Liver (tissue), 9 donors: ENCODE data around the gene ZYX. TPM values are rescaled to one million over a fixed set of nuclear protein-coding genes. Genes with fewer than 3 reads are reported as not detected.
"Not testable (repeated sequence)": the region's sequence is repeated elsewhere in the genome, so short reads cannot be mapped to it uniquely, and the experiment has no call there.

Source experiments
- DNase-seq: peaks from one replicate; pipeline ENCODE4 v3.0.0-alpha.2; 2017; ENCODE audit warnings: low spot score
- H3K27ac ChIP-seq, 2 donors: one replicate each; pipeline ENCODE4 v1.7.0; 2013; ENCODE audit warnings: inconsistent platforms in 2 of 2, low read length in 2 of 2, control low read depth in 1 of 2, low read depth in 1 of 2, mild to moderate bottlenecking in 1 of 2
- H3K27me3 ChIP-seq, 4 donors: one replicate each; pipeline versions ENCODE4 v1.6.1 to v1.7.0; 2013; ENCODE audit warnings: low read length in 3 of 4, inconsistent platforms in 1 of 4, mild to moderate bottlenecking in 1 of 4, moderate library complexity in 1 of 4; ENCODE audit not compliant: control insufficient read depth in 4 of 4, insufficient read depth in 4 of 4
- H3K36me3 ChIP-seq, 4 donors: one replicate each; pipeline versions ENCODE4 v1.6.1 to v1.7.0; 2013; ENCODE audit warnings: low read length in 3 of 4, mild to moderate bottlenecking in 3 of 4, low read depth in 1 of 4, moderate library complexity in 1 of 4; ENCODE audit not compliant: control insufficient read depth in 4 of 4, insufficient read depth in 3 of 4
- H3K4me1 ChIP-seq, 4 donors: one replicate each; pipeline versions ENCODE4 v1.6.1 to v1.7.0; 2013; ENCODE audit warnings: low read length in 3 of 4, mild to moderate bottlenecking in 3 of 4, moderate library complexity in 1 of 4; ENCODE audit not compliant: control insufficient read depth in 4 of 4, insufficient read depth in 4 of 4
- H3K4me3 ChIP-seq, 3 donors: one replicate each; pipeline versions ENCODE4 v1.6.1 to v1.7.0; 2013; ENCODE audit warnings: low read length in 3 of 3, control low read depth in 1 of 3, low read depth in 1 of 3, mild to moderate bottlenecking in 1 of 3
- H3K9ac ChIP-seq, 2 donors: one replicate each; pipeline ENCODE4 v1.7.0; 2013; ENCODE audit warnings: low read length in 2 of 2, mild to moderate bottlenecking in 2 of 2, moderate library complexity in 2 of 2, control low read depth in 1 of 2, low read depth in 1 of 2
- H3K9me3 ChIP-seq, 4 donors: one replicate each; pipeline versions ENCODE4 v1.6.1 to v1.7.0; 2013; ENCODE audit warnings: low read length in 3 of 4; ENCODE audit not compliant: control insufficient read depth in 4 of 4
- EGR1 ChIP-seq, 2 donors: IDR thresholded peaks; 2 replicates each; pipeline ENCODE4 v1.6.1; 2016 to 2018; ENCODE audit warnings: antibody characterized with exemption in 2 of 2, low read depth in 2 of 2
- FOXA1 ChIP-seq: IDR thresholded peaks from 2 replicates; pipeline ENCODE4 v1.6.1; 2016; ENCODE audit warnings: antibody characterized with exemption
- FOXA2 ChIP-seq: IDR thresholded peaks from 2 replicates; pipeline ENCODE4 v1.6.1; 2016; ENCODE audit warnings: antibody characterized with exemption
- GABPA ChIP-seq, 2 donors: IDR thresholded peaks in 1 of 2; conservative IDR thresholded peaks in 1 of 2; 2 replicates each; pipeline ENCODE4 v1.6.1; 2016; ENCODE audit warnings: antibody characterized with exemption in 2 of 2, mild to moderate bottlenecking in 1 of 2, moderate library complexity in 1 of 2
- HNF4G ChIP-seq: IDR thresholded peaks from 2 replicates; pipeline ENCODE4 v1.6.1; 2016; ENCODE audit warnings: antibody characterized with exemption
- JUND ChIP-seq, 2 donors: IDR thresholded peaks; 2 replicates each; pipeline ENCODE4 v1.6.1; 2016; ENCODE audit warnings: antibody characterized with exemption in 2 of 2
- NR2F2 ChIP-seq: IDR thresholded peaks from 2 replicates; pipeline ENCODE4 v1.6.1; 2016; ENCODE audit warnings: antibody characterized with exemption
- RAD21 ChIP-seq, 2 donors: IDR thresholded peaks; 2 replicates each; pipeline ENCODE4 v1.6.1; 2016; ENCODE audit warnings: antibody characterized with exemption in 2 of 2, mild to moderate bottlenecking in 2 of 2
- RXRA ChIP-seq, 2 donors: IDR thresholded peaks; 2 replicates each; pipeline ENCODE4 v1.6.1; 2017 to 2018; ENCODE audit warnings: antibody characterized with exemption in 2 of 2, mild to moderate bottlenecking in 1 of 2
- TAF1 ChIP-seq: conservative IDR thresholded peaks from 2 replicates; pipeline ENCODE4 v1.6.1; 2016; ENCODE audit warnings: antibody characterized with exemption, mild to moderate bottlenecking
- YY1 ChIP-seq: IDR thresholded peaks from 2 replicates; pipeline ENCODE4 v1.6.1; 2016; ENCODE audit warnings: antibody characterized with exemption, mild to moderate bottlenecking
- WGBS: extraction: QIAGEN DNeasy Blood & Tissue Kit; methylation state at CpG from one replicate; pipeline ENCODE4 v1.1.7; 2013; 5-methylcytosine and 5-hydroxymethylcytosine counted together
- polyA plus RNA-seq, 2 donors: library from polyadenylated mRNA; stranded (reverse) in 1 of 2; unstranded in 1 of 2; fragments of 200-250 nt in 1 of 2; fragments of >200 nt in 1 of 2; fragmentation: Nextera tagmentation in 1 of 2; extraction: Ambion mirVana in 1 of 2; gene quantifications; one replicate each; pipeline versions ENCODE4 v1.2.1 to v1.2.3, GENCODE V29; 2013 to 2015
- total RNA-seq, 2 donors: library from RNA; depleted of rRNA; stranded (reverse); fragments of >200 nt; gene quantifications; one replicate each; pipeline ENCODE4 v1.2.3, GENCODE V29; 2014
- TF ChIP-seq, protein P1 (sequence below): IDR thresholded peaks from 2 replicates; pipeline ENCODE4 v1.6.1; 2016; ENCODE audit warnings: antibody characterized with exemption
- TF ChIP-seq, protein P2 (sequence below): IDR thresholded peaks from 2 replicates; pipeline ENCODE4 v1.6.1; 2016; ENCODE audit warnings: antibody characterized with exemption
- TF ChIP-seq, protein P3 (sequence below): IDR thresholded peaks from 2 replicates; pipeline ENCODE4 v1.6.1; 2016; ENCODE audit warnings: antibody characterized with exemption, mild to moderate bottlenecking
- TF ChIP-seq, protein P4 (sequence below): IDR thresholded peaks from 2 replicates; pipeline ENCODE4 v1.6.1; 2016; ENCODE audit warnings: antibody characterized with exemption
- TF ChIP-seq, protein P5 (sequence below): fragments of 150-350 bp; IDR thresholded peaks from 2 replicates; pipeline ENCODE4 v1.5.1; 2017; ENCODE audit warnings: improper control_type of control experiment, low read depth, low read length; ENCODE audit not compliant: missing input control
- donor health status: healthy.
- donor health status: healthy.
- donor health status: healthy.
- donor health status: healthy.
- donor health status: healthy.

The ZYX gene
- total and polyA plus RNA-seq, 4 donors = 15.4 to 49.7 (median 16.5) TPM

DNA sequence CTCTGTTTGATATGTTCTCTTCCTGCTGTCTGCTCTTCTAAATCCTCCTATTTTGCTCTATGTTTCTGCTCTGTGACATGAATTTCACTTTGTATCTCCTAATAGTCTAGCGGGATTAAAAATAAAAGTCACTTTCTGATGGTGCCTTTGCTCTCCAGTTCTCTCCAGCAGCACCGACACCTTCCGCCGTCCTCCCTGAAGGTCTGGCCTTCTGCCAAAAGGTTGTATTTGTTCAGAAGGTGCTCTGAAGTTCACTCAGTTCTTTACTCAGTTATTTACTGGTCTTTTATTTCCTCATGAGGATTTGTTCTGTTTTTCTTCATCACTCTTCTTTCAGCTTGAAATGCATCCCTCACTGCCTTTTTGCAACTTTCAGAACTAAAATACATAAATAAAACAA, 38.7 kb downstream of the ZYX start:
- peaks cover 0 to 10% (median 4%) of the 10 kb centered on the region in 4 donors for H3K4me1 ChIP-seq
- H3K27ac ChIP-seq = no peak overlapping the region
- peak overlapping the region in 1 of 2 donors; percentile 62 for H3K9ac ChIP-seq
- H3K4me3 ChIP-seq = no peak overlapping the region
- no peaks in the 10 kb centered on the region for H3K27me3 ChIP-seq
- no peak for TF ChIP-seq FOXA1
- TF ChIP-seq EGR1 (IDR thresholded peaks at IDR 0.05; ENCODE audit: low read depth in 2 of 2) = no peak
- TF ChIP-seq YY1 = no peak
- TF ChIP-seq, protein P1, sequence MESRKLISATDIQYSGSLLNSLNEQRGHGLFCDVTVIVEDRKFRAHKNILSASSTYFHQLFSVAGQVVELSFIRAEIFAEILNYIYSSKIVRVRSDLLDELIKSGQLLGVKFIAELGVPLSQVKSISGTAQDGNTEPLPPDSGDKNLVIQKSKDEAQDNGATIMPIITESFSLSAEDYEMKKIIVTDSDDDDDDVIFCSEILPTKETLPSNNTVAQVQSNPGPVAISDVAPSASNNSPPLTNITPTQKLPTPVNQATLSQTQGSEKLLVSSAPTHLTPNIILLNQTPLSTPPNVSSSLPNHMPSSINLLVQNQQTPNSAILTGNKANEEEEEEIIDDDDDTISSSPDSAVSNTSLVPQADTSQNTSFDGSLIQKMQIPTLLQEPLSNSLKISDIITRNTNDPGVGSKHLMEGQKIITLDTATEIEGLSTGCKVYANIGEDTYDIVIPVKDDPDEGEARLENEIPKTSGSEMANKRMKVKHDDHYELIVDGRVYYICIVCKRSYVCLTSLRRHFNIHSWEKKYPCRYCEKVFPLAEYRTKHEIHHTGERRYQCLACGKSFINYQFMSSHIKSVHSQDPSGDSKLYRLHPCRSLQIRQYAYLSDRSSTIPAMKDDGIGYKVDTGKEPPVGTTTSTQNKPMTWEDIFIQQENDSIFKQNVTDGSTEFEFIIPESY = no peak
- no peak for TF ChIP-seq FOXA2
- no peak for TF ChIP-seq RAD21 (IDR thresholded peaks at IDR 0.05)
- TF ChIP-seq, protein P2, sequence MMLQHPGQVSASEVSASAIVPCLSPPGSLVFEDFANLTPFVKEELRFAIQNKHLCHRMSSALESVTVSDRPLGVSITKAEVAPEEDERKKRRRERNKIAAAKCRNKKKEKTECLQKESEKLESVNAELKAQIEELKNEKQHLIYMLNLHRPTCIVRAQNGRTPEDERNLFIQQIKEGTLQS = no peak
- no peak for TF ChIP-seq RXRA (IDR thresholded peaks at IDR 0.05)
- TF ChIP-seq TAF1 = no peak
- TF ChIP-seq, protein P3, sequence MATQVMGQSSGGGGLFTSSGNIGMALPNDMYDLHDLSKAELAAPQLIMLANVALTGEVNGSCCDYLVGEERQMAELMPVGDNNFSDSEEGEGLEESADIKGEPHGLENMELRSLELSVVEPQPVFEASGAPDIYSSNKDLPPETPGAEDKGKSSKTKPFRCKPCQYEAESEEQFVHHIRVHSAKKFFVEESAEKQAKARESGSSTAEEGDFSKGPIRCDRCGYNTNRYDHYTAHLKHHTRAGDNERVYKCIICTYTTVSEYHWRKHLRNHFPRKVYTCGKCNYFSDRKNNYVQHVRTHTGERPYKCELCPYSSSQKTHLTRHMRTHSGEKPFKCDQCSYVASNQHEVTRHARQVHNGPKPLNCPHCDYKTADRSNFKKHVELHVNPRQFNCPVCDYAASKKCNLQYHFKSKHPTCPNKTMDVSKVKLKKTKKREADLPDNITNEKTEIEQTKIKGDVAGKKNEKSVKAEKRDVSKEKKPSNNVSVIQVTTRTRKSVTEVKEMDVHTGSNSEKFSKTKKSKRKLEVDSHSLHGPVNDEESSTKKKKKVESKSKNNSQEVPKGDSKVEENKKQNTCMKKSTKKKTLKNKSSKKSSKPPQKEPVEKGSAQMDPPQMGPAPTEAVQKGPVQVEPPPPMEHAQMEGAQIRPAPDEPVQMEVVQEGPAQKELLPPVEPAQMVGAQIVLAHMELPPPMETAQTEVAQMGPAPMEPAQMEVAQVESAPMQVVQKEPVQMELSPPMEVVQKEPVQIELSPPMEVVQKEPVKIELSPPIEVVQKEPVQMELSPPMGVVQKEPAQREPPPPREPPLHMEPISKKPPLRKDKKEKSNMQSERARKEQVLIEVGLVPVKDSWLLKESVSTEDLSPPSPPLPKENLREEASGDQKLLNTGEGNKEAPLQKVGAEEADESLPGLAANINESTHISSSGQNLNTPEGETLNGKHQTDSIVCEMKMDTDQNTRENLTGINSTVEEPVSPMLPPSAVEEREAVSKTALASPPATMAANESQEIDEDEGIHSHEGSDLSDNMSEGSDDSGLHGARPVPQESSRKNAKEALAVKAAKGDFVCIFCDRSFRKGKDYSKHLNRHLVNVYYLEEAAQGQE = no peak
- TF ChIP-seq, protein P4, sequence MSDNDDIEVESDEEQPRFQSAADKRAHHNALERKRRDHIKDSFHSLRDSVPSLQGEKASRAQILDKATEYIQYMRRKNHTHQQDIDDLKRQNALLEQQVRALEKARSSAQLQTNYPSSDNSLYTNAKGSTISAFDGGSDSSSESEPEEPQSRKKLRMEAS = no peak
- no peak for TF ChIP-seq GABPA (IDR thresholded peaks at IDR 0.05 in 1 of 2, conservative IDR thresholded peaks at IDR 0.05 in 1 of 2)
- no peak for TF ChIP-seq JUND (IDR thresholded peaks at IDR 0.05)
- no peak for TF ChIP-seq NR2F2
- no peak for TF ChIP-seq HNF4G
- TF ChIP-seq, protein P5, sequence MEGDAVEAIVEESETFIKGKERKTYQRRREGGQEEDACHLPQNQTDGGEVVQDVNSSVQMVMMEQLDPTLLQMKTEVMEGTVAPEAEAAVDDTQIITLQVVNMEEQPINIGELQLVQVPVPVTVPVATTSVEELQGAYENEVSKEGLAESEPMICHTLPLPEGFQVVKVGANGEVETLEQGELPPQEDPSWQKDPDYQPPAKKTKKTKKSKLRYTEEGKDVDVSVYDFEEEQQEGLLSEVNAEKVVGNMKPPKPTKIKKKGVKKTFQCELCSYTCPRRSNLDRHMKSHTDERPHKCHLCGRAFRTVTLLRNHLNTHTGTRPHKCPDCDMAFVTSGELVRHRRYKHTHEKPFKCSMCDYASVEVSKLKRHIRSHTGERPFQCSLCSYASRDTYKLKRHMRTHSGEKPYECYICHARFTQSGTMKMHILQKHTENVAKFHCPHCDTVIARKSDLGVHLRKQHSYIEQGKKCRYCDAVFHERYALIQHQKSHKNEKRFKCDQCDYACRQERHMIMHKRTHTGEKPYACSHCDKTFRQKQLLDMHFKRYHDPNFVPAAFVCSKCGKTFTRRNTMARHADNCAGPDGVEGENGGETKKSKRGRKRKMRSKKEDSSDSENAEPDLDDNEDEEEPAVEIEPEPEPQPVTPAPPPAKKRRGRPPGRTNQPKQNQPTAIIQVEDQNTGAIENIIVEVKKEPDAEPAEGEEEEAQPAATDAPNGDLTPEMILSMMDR = no peak
- no peak for DNase-seq
- no peaks in the 10 kb centered on the region for H3K36me3 ChIP-seq
- 26% methylated on average over 4 of the region's 4 CpGs for WGBS
- no peaks in the 10 kb centered on the region for H3K9me3 ChIP-seq

DNA sequence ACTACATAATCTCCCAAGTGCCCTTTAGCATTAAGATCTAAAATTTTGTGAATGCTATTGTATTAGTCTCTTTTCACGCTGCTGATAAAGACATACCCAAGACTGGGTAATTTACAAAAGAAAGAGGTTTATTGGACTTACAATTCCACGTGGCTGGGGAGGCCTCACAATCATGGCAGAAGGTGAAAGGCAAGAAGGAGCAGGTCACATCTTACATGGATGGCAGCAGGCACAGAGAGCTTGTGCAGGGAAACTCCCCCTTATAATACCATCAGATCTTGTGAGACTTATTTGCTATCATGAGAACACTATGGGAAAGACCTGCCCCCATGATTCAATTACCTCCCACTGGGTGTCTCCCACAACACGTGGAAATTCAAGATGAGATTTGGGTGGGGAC, 39.5 kb downstream of the ZYX start:
- H3K27me3 ChIP-seq, H3K9me3 ChIP-seq, H3K27ac ChIP-seq, H3K4me3 ChIP-seq, H3K9ac ChIP-seq, DNase-seq, H3K36me3 ChIP-seq: not testable (repeated sequence)
- WGBS = 62% methylated on average over 3 of the region's 3 CpGs
- H3K4me1 ChIP-seq = peaks cover 0 to 10% (median 4%) of the 10 kb centered on the region in 4 donors
